KMS-11 (cell line): ENCODE results near the gene CCSER1.
"Not testable (repeated sequence)": the region's sequence is repeated elsewhere in the genome, so short reads cannot be mapped to it uniquely, and the experiment has no call there.

Experiments
- H2AFZ ChIP-seq: fragments of 200-600 bp; sonication (generic); 2 replicates; pipeline ENCODE4 v1.6.1; 2016; ENCODE audit warnings: antibody characterized with exemption, mixed run types, low read depth
- H3K27ac ChIP-seq: fragments of 200-600 bp; sonication (generic); 2 replicates; pipeline ENCODE4 v1.6.1; 2016; ENCODE audit warnings: mild to moderate bottlenecking, mixed run types
- H3K27me3 ChIP-seq: fragments of 200-600 bp; sonication (generic); 2 replicates; pipeline ENCODE4 v1.6.1; 2017; ENCODE audit warnings: mild to moderate bottlenecking, low read depth, mixed run types, moderate library complexity; ENCODE audit not compliant: insufficient read depth
- H3K36me3 ChIP-seq: fragments of 200-600 bp; sonication (generic); 2 replicates; pipeline ENCODE4 v1.6.1; 2017; ENCODE audit warnings: mild to moderate bottlenecking, mixed run types; ENCODE audit not compliant: insufficient read depth
- H3K4me1 ChIP-seq: fragments of 200-600 bp; sonication (generic); 2 replicates; pipeline ENCODE4 v1.6.1; 2016; ENCODE audit warnings: mild to moderate bottlenecking, low read depth, mixed run types; ENCODE audit not compliant: poor library complexity, severe bottlenecking
- H3K4me2 ChIP-seq: fragments of 200-600 bp; sonication (generic); 2 replicates; pipeline ENCODE4 v1.7.0; 2016; ENCODE audit warnings: mild to moderate bottlenecking, mixed run types
- H3K4me3 ChIP-seq: fragments of 200-600 bp; sonication (generic); IDR thresholded peaks from 2 replicates; pipeline ENCODE4 v1.6.1; 2017; ENCODE audit warnings: low read depth, low read length, mixed read lengths; ENCODE audit not compliant: insufficient read depth
- H3K79me2 ChIP-seq: fragments of 200-600 bp; sonication (generic); 2 replicates; pipeline ENCODE4 v1.6.1; 2016; ENCODE audit warnings: low read depth, mixed run types; ENCODE audit not compliant: insufficient read depth
- H3K9ac ChIP-seq: fragments of 200-600 bp; sonication (generic); 2 replicates; pipeline ENCODE4 v1.6.1; 2016; ENCODE audit warnings: mild to moderate bottlenecking, mixed run types
- H4K20me1 ChIP-seq: fragments of 200-600 bp; sonication (generic); 2 replicates; pipeline ENCODE4 v1.6.1; 2016; ENCODE audit warnings: mild to moderate bottlenecking, mixed run types; ENCODE audit not compliant: insufficient read depth
- CTCF ChIP-seq: fragments of 200-600 bp; sonication (generic); conservative IDR thresholded peaks from 2 replicates; pipeline ENCODE4 v1.6.1; 2017; ENCODE audit warnings: low read depth, mild to moderate bottlenecking, antibody characterized with exemption, low read length, moderate library complexity, mixed read lengths

The CCSER1 gene

DNA sequence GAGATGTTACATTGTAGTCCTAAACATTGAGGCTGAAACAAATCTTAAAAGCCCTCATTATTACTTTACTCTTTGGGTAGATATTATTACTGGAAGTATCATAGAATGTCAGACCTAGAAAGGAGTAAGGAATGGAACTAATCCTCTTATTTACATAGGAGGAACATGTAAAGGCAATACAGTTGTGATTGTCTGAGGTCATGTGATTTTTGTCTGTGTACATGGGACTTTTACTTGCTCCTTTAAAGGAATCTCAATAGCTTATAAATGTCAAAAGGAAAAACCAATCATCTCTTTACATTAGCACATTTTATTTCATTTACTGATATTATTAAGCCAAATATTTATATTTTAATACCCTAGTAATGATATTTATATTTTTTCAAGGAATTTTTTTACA lies 568.2 kb downstream of the CCSER1 start:
- no peaks in the 10 kb centered on the region for H3K36me3 ChIP-seq
- H3K4me1 ChIP-seq, result no peaks in the 10 kb centered on the region
- H3K27me3 ChIP-seq, result no peaks in the 10 kb centered on the region
- H3K79me2 ChIP-seq, result no peaks in the 10 kb centered on the region
- H3K9ac ChIP-seq, result no peak overlapping the region
- H2AFZ ChIP-seq, result no peak overlapping the region
- H3K27ac ChIP-seq, result no peak overlapping the region
- H3K4me2 ChIP-seq, result no peak overlapping the region
- TF ChIP-seq CTCF, result no peak
- H4K20me1 ChIP-seq, result no peaks in the 10 kb centered on the region
- H3K4me3 ChIP-seq, result no peak overlapping the region

GRCh38 chr4:90705501-90705900 lies 578.3 kb downstream of the CCSER1 start:
- not testable (repeated sequence) for H3K4me3 ChIP-seq, H3K4me2 ChIP-seq, H3K79me2 ChIP-seq, H3K9ac ChIP-seq, H2AFZ ChIP-seq, H3K4me1 ChIP-seq, H3K27me3 ChIP-seq, H3K36me3 ChIP-seq, H4K20me1 ChIP-seq, H3K27ac ChIP-seq

- H3K27ac ChIP-seq, result no peak overlapping the region
- no peaks in the 10 kb centered on the region for H3K27me3 ChIP-seq
- TF ChIP-seq CTCF, result no peak
- no peak overlapping the region for H3K4me3 ChIP-seq
- no peak overlapping the region for H2AFZ ChIP-seq
- H3K9ac ChIP-seq, result no peak overlapping the region
- no peaks in the 10 kb centered on the region for H3K36me3 ChIP-seq
- H3K4me1 ChIP-seq, result no peaks in the 10 kb centered on the region
- H3K79me2 ChIP-seq, result no peaks in the 10 kb centered on the region
- no peak overlapping the region for H3K4me2 ChIP-seq
- no peaks in the 10 kb centered on the region for H4K20me1 ChIP-seq
Measured at GRCh38 chr4:90715242-90715641, 588.0 kb downstream of the CCSER1 start.

DNA sequence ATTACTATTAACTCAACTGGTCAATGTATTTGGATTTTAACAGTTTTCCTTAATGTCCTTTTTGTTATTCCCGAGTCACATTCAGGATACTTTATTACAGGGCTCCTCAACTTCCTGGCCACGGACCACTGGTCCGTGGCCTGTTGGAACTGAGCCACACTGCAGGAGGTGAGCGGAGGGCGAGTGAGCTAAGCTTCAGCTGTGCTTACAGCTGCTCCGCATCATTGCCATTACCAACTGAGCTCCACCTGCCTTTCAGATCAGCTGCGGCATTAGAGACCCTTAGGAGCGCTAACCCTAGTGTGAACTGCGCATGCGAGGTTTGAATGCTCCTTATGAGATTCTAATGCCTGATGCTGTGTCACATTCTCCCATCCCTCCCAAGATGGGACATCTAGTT lies 591.7 kb downstream of the CCSER1 start:
- H3K36me3 ChIP-seq, result no peaks in the 10 kb centered on the region
- no peak for TF ChIP-seq CTCF
- H3K9ac ChIP-seq, result no peak overlapping the region
- no peaks in the 10 kb centered on the region for H3K79me2 ChIP-seq
- H3K27ac ChIP-seq, result no peak overlapping the region
- no peak overlapping the region for H3K4me3 ChIP-seq
- no peak overlapping the region for H3K4me2 ChIP-seq
- no peaks in the 10 kb centered on the region for H3K4me1 ChIP-seq
- no peak overlapping the region for H2AFZ ChIP-seq
- H4K20me1 ChIP-seq, result no peaks in the 10 kb centered on the region
- no peaks in the 10 kb centered on the region for H3K27me3 ChIP-seq

DNA sequence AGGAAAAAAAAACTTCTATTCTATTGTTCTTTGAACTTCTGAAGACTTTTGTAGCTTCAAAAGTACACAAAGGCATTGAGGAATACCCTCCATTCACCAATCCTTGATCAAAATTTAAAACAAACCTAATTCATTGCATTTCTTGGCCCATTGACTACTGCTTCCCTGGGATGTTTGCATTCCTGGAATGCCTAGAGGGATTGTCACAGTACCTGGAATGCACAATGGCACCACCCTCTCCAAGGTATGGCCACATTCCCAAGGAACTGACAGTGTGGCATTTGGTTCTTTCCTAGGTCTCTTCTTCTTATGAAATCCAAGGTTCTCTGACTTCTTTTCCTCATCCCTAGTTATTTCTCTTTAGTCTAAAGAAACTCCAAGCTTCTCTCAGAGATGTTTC lies 600.7 kb downstream of the CCSER1 start:
- Histone ChIP-seq H3K9ac (no peak overlapping the region), H3K27me3 (no peaks in the 10 kb centered on the region), H3K4me2 (no peak overlapping the region), H2AFZ (no peak overlapping the region), H4K20me1 (no peaks in the 10 kb centered on the region), H3K4me3 (no peak overlapping the region), H3K27ac (no peak overlapping the region), H3K4me1 (no peaks in the 10 kb centered on the region), H3K36me3 (no peaks in the 10 kb centered on the region), H3K79me2 (no peaks in the 10 kb centered on the region)
- no peak for TF ChIP-seq CTCF
